GM21576 (cell line): ENCODE results near the gene OR6C74.

Experiments
- ATAC-seq: cut with Tn5 transposase; IDR thresholded peaks from one replicate; pipeline ENCODE4 v1.9.1; 2021; ENCODE audit warnings: mild to moderate bottlenecking, moderate library complexity; ENCODE audit not compliant: unreplicated experiment

The OR6C74 gene

GRCh38 chr12:55244309-55244708 lies at the start of gene OR6C74:
Gene OR6C74, plus strand, starts transcription at chr12:55244609. Its CDS starts 2,679 bp downstream, at chr12:55247288.
- no peak for ATAC-seq

DNA sequence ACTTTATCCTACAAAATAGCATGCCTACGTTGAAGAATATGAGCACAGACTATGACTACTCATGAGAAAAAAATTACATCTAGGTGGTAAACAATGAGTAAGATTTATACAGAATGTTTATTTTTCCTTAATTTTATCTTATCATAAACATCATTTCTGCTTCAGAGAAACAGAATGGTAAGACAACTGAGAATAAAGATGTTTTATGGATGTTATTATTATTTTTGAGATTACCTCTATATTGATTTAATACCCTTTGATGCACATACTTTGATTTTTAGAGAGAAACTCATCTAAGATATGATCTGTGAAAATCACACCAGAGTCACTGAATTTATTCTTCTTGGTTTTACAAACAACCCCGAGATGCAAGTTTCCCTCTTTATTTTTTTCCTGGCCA lies 23.7 kb upstream of the OR6C74 start, which contains the start of gene OR10A7:
Gene OR10A7 (plus strand): TSS at position 301 of the 400 bp plus-strand sequence. CDS start 0 bp downstream, at position 301.
- no peak for ATAC-seq

- no peak for ATAC-seq
These were observed 17.9 kb upstream of the OR6C74 start for GRCh38 chr12:55226523-55226922.

DNA sequence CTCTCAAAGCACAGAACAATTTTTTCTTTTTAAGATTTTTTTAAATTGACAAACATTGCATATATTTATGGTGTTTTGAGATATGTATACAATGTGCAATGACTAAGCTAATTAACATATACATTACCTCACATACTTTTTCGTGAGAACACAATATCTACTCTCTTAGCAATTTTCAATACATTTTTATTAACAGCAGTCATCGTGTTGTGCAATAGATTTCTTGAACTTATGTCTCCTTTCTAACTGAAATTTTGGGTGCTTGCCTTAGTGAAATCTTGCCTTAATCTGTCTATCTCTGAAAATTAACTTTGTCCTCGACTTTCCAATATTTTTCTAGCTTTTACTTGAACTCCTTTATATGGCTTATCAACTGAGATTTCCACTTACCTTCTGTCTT lies 16.8 kb upstream of the OR6C74 start:
- no peak for ATAC-seq

- ATAC-seq: no peak
These were observed 1.8 kb downstream of the OR6C74 start for GRCh38 chr12:55246159-55246558.

- ATAC-seq: no peak
These were observed 6.5 kb downstream of the OR6C74 start for GRCh38 chr12:55250944-55251343.

DNA sequence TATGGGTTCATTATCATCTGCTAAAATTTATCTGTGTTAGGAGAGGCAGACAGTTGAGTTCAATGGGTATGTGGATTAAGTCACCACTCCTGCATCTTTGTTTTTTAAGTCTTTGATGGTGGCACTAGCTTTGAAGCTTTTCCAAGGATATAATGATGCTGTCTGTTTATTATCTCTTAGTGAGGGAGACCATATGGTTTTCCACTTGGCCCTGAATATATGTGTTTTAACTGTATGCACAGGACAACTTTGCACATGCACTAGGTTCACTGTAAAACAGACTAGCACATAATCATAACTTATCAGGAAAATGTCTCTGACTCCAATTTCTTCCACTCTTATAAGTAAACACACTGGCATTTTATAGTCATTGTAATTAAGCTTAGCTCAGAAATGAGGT lies 8.9 kb downstream of the OR6C74 start:
- no peak for ATAC-seq

DNA sequence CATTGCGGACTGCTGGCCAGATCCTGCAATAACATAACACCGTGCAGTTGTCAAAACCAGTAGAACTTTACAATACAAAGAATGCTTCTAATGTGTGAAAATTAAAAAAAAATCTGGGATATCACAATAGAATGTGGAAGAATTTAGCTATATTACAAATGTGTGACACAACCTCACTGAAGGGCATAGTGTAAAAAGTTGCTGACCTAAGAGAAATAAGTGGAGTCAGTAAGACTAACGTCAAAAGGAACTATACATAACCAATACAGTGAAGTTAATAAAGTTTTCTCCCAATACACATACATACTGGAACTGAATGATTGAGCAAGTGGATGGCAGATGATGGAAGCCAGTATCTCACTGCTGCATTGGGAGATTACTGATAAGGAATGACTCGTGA lies 12.4 kb downstream of the OR6C74 start:
- ATAC-seq: no peak

GRCh38 chr12:55258303-55258702 lies 13.9 kb downstream of the OR6C74 start:
- no peak for ATAC-seq

GRCh38 chr12:55280991-55281390 lies 36.6 kb downstream of the OR6C74 start:
- ATAC-seq: no peak

GRCh38 chr12:55289999-55290398 lies 45.6 kb downstream of the OR6C74 start:
- ATAC-seq: no peak
